ENCODE measurements around the gene ZFP30. TPM values are rescaled to one million over a fixed set of nuclear protein-coding genes. Genes with fewer than 3 reads are reported as not detected.

The ZFP30 gene
- total RNA-seq, 1 experiment from 2014 or later, result 5.0 TPM

GRCh38 chr19:37564624-37565369 lies 90.5 kb downstream of the ZFP30 start:
- Histone ChIP-seq H3K9ac (ENCODE audit: low read length) (no peak overlapping the region), H3K79me2 (ENCODE audit: low read length) (no peaks in the 10 kb centered on the region), H3K27ac (ENCODE audit: low read length) (no peak overlapping the region), H3K9me2 (replicated peaks; ENCODE audit: low read length) (no peaks in the 10 kb centered on the region), H3K9me3 (ENCODE audit: low read length) (peaks cover 28% of the 10 kb centered on the region), H3K4me1 (ENCODE audit: insufficient read depth, low read length) (no peaks in the 10 kb centered on the region), H2AFZ (ENCODE audit: low read length) (no peak overlapping the region), H4K20me1 (ENCODE audit: low read length) (no peaks in the 10 kb centered on the region), H3K4me3 (ENCODE audit: low read length) (no peak overlapping the region), H3F3A (ENCODE audit: low read length, unreplicated experiment) (no peaks in the 10 kb centered on the region), H3K36me3 (ENCODE audit: low read depth, low read length) (peaks cover 45% of the 10 kb centered on the region), H3K4me2 (ENCODE audit: low read length) (no peak overlapping the region), H3K27me3 (ENCODE audit: low read length) (no peaks in the 10 kb centered on the region)
- TF ChIP-seq EZH2phosphoT487 (IDR thresholded peaks at IDR 0.05; ENCODE audit: borderline replicate concordance, low read length), result no peak
- TF ChIP-seq EZH2 (IDR thresholded peaks at IDR 0.05; ENCODE audit: low read length, unreplicated experiment), result no peak
- TF ChIP-seq CTCF (conservative IDR thresholded peaks at IDR 0.05; ENCODE audit: low read depth, low read length), result no peak
- ATAC-seq (no peak), DNase-seq (no peak)
- BruUV-seq (replicated peaks), result no TSS peak
- POLR2A ChIA-PET (ENCODE audit: unreplicated experiment), result no interaction called here
- intact Hi-C loops (cut with micrococcal nuclease), result no loop called here
- CTCF ChIA-PET, result no interaction called here

Other genes with a start within 250 kb of the ZFP30 start
- gene ZNF569, start 188.0 kb downstream of the ZFP30 start, total RNA-seq (2014; rRNA removed), result 1.5 and 2.0 TPM in 2 replicates
- gene ZNF570, start 186.1 kb downstream of the ZFP30 start, total RNA-seq (2014; rRNA removed), result 0.07 and 0.63 TPM in 2 replicates
- not detected in 2 replicates for gene ZNF793, start 148.5 kb downstream of the ZFP30 start, total RNA-seq (2014; rRNA removed)
- 0.58 and 1.4 TPM in 2 replicates for gene ZNF571, start 60.7 kb downstream of the ZFP30 start, total RNA-seq (2014; rRNA removed)
- 0.22 TPM in 1 of 2 replicates, not detected in the other for gene ZNF540, start 60.6 kb downstream of the ZFP30 start, total RNA-seq (2014; rRNA removed)
- 1.9 and 2.4 TPM in 2 replicates for gene ZNF607, start 64.3 kb upstream of the ZFP30 start, total RNA-seq (2014; rRNA removed)
- 0.46 and 2.0 TPM in 2 replicates for gene ZNF573, start 124.1 kb upstream of the ZFP30 start, total RNA-seq (2014; rRNA removed)